Kidney (tissue), 14 donors: ENCODE data around the gene FAP. TPM values are rescaled to one million over a fixed set of nuclear protein-coding genes. Genes with fewer than 3 reads are reported as not detected.

Experiments
- DNase-seq, 5 donors: peaks; one replicate each; pipeline ENCODE4 v3.0.0-alpha.2; 2013 to 2020
- FAIRE-seq: peaks from 2 replicates; lab custom pipeline; 2012; peaks lifted over from hg19 to GRCh38; lab: Jason Lieb, UNC
- H3K27ac ChIP-seq, 2 donors: one replicate each; pipeline ENCODE4 v1.7.0; 2013; ENCODE audit warnings: low read depth in 2 of 2, low read length in 2 of 2, inconsistent platforms in 1 of 2
- H3K27me3 ChIP-seq: one replicate; pipeline ENCODE4 v1.7.1; 2013; ENCODE audit warnings: low read length, inconsistent platforms; ENCODE audit not compliant: control insufficient read depth, insufficient read depth
- H3K36me3 ChIP-seq, 3 donors: one replicate each; pipeline versions ENCODE4 v1.7.0 to v1.7.1; 2013; ENCODE audit warnings: low read length in 3 of 3, control low read depth in 1 of 3, inconsistent platforms in 1 of 3; ENCODE audit not compliant: insufficient read depth in 3 of 3, control insufficient read depth in 2 of 3
- H3K4me1 ChIP-seq, 3 donors: one replicate each; pipeline versions ENCODE4 v1.7.0 to v1.7.1; 2013; ENCODE audit warnings: low read length in 3 of 3, inconsistent platforms in 1 of 3, low read depth in 1 of 3; ENCODE audit not compliant: control insufficient read depth in 2 of 3, insufficient read depth in 2 of 3
- H3K4me3 ChIP-seq, 3 donors: one replicate each; pipeline versions ENCODE4 v1.7.0 to v1.8.1; 2013; ENCODE audit warnings: low read length in 3 of 3, control low read depth in 1 of 3, inconsistent platforms in 1 of 3
- H3K9ac ChIP-seq, 3 donors: one replicate each; pipeline versions ENCODE4 v1.7.0 to v1.7.1; 2013; ENCODE audit warnings: low read length in 3 of 3, control low read depth in 1 of 3, inconsistent platforms in 1 of 3
- H3K9me3 ChIP-seq, 3 donors: one replicate each; pipeline versions ENCODE4 v1.7.0 to v1.7.1; 2013; ENCODE audit warnings: low read length in 3 of 3, control low read depth in 1 of 3, inconsistent platforms in 1 of 3; ENCODE audit not compliant: control insufficient read depth in 2 of 3, insufficient read depth in 1 of 3
- intact Hi-C: fragments of 100-400 bp; cut with DNase I; formaldehyde crosslinking; loops from one replicate; pipeline ENCODE4 v1.11.1; 2022
- polyA plus RNA-seq: library from polyadenylated mRNA; stranded (reverse); fragments of 350-450 nt; fragmentation: Illumina TruSeq; extraction: RNeasy Lipid Tissue Mini Kit (QIAGEN cat#74804); gene quantifications from one replicate; pipeline ENCODE4 v1.2.3, GENCODE V29; 2014; ENCODE audit warnings: low read depth, low replicate concordance; ENCODE audit not compliant: insufficient read depth
- total RNA-seq: library from RNA; stranded (reverse); fragmentation: NEBNext Ultra II Directional; extraction: Animal tissue kit (Norgen Biotek cat#: 25700); gene quantifications from one replicate; pipeline ENCODE4 v1.2.1, GENCODE V29; 2021
- TF ChIP-seq, protein P1 (sequence below): IDR thresholded peaks from 3 replicates; pipeline ENCODE4 v1.5.1; 2012; ENCODE audit warnings: mild to moderate bottlenecking, moderate library complexity, borderline replicate concordance; ENCODE audit not compliant: insufficient read depth; ENCODE audit errors: extremely low read depth
- donor health status: control.
- donor health status: control.
- donor health status: control.
- donor health status: control.
- donor health status: control.
- donor health status: DM: yes; HTN: yes; CAD: no.
- donor health status: Normal renal cell carcinoma (clear cell type).

The FAP gene
- total and polyA plus RNA-seq, 2 donors from 2014 or later = 0.45 to 3.3 TPM

DNA sequence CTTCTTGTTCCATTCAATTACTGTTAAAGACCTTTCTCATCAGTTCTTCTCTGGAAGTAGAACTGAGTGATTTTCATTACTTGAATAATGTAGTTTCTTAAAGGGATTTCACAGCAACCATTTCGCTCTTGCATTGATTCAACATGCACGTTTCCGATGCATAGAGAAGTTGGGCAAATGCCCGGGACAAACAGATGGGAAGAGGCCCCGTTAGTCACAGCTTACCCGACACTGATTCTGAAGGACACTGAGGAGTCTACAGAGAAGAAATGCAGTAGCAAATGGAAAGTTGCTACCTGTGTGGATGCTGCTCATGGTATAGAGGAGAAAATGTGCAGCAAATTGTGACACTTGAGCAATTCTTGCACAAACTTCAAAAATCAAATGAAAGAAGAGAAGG is 58.9 kb downstream of the FAP start:
- H3K27me3 ChIP-seq = no peaks in the 10 kb centered on the region
- FAIRE-seq (no peak), DNase-seq (no peak)
- H3K9ac ChIP-seq = no peak overlapping the region
- peaks cover 0 to 3% (median 0%) of the 10 kb centered on the region in 3 donors for H3K4me1 ChIP-seq
- H3K27ac ChIP-seq = no peak overlapping the region
- TF ChIP-seq, protein P1, sequence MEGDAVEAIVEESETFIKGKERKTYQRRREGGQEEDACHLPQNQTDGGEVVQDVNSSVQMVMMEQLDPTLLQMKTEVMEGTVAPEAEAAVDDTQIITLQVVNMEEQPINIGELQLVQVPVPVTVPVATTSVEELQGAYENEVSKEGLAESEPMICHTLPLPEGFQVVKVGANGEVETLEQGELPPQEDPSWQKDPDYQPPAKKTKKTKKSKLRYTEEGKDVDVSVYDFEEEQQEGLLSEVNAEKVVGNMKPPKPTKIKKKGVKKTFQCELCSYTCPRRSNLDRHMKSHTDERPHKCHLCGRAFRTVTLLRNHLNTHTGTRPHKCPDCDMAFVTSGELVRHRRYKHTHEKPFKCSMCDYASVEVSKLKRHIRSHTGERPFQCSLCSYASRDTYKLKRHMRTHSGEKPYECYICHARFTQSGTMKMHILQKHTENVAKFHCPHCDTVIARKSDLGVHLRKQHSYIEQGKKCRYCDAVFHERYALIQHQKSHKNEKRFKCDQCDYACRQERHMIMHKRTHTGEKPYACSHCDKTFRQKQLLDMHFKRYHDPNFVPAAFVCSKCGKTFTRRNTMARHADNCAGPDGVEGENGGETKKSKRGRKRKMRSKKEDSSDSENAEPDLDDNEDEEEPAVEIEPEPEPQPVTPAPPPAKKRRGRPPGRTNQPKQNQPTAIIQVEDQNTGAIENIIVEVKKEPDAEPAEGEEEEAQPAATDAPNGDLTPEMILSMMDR = no peak
- intact Hi-C loops = no loop called here
- no peaks in the 10 kb centered on the region for H3K36me3 ChIP-seq
- H3K9me3 ChIP-seq = no peaks in the 10 kb centered on the region
- no peak overlapping the region for H3K4me3 ChIP-seq

DNA sequence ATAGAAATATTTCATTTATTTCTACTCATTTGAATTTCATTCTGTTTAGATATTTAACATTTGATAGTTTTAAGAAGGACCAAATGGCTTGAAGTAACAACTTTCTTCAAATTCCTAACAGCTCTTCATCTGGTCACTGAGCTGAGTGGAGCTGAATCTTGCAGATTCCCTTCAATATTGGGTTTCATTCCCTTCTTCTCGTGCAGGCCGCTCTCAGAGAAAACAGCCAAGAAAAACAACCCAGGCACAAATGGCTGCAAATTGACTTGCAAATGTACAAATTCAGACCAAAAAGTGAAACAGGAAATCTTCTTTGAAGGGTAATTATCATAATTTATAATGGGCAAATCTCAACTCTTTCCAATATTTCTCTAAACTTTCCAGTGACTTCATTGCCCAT is 60.9 kb downstream of the FAP start:
- intact Hi-C loops = no loop called here
- Histone ChIP-seq H3K4me3 (no peak overlapping the region), H3K27ac (peak overlapping the region in 1 of 2 donors; percentile 57), H3K36me3 (no peaks in the 10 kb centered on the region), H3K4me1 (peaks cover 0 to 3% (median 0%) of the 10 kb centered on the region in 3 donors), H3K9me3 (no peaks in the 10 kb centered on the region), H3K27me3 (no peaks in the 10 kb centered on the region), H3K9ac (no peak overlapping the region)
- FAIRE-seq (no peak), DNase-seq (peak in 1 of 5 donors; percentile 7)
- TF ChIP-seq, protein P1 = no peak

DNA sequence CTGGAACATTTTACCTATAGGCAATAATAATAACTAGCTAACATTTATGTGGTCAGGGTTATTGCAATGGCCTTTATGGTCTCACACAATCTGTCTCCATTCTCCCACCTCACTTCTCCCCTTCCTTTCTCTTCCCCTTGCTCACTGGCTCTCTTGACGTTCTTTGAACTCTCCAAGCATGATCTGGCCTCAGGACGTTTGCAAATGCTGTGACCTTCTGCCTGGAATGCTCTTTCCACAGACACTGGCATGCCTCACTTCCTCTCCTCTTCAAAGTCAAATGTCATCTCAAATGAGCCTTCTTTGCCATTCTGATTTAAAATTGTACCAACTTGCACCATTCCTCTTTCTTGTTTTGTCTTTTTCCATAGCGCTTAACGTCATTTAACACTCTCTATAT is 65.9 kb downstream of the FAP start:
- TF ChIP-seq, protein P1 = no peak
- Histone ChIP-seq H3K27ac (no peak overlapping the region), H3K27me3 (no peaks in the 10 kb centered on the region), H3K4me3 (no peak overlapping the region), H3K9me3 (no peaks in the 10 kb centered on the region), H3K9ac (no peak overlapping the region), H3K36me3 (no peaks in the 10 kb centered on the region), H3K4me1 (no peaks in the 10 kb centered on the region)
- DNase-seq (no peak), FAIRE-seq (no peak)
- intact Hi-C loops = no loop called here

DNA sequence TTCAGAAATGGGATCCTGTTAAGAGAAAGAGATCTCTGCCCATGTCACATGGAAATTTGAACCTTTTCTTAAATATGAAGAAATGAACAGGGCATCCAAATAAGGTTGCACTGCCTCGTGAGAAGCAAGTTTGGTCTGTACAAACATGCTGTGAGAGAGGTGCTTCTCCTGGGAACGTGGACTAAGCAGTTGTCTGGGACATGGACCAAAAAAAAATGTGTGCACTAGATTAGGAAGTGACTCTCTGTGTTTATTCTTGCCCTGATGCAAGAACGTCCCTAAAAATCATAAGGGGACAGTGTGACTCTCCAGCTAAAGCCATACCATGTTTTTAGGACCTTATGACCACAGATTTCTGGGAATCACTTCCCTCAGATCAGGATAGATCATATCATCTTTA is 67.5 kb downstream of the FAP start:
- H3K9ac ChIP-seq = no peak overlapping the region
- TF ChIP-seq, protein P1 = no peak
- H3K9me3 ChIP-seq = no peaks in the 10 kb centered on the region
- FAIRE-seq (no peak), DNase-seq (no peak)
- H3K4me3 ChIP-seq = no peak overlapping the region
- no peaks in the 10 kb centered on the region for H3K27me3 ChIP-seq
- H3K4me1 ChIP-seq = no peaks in the 10 kb centered on the region
- no peak overlapping the region for H3K27ac ChIP-seq
- intact Hi-C loops = no loop called here
- H3K36me3 ChIP-seq = no peaks in the 10 kb centered on the region
